CD4-positive, alpha-beta T cell (primary cell): Measurements from ENCODE around the gene PPP1R26. TPM values are rescaled to one million over a fixed set of nuclear protein-coding genes. Genes with fewer than 3 reads are reported as not detected.
A peak's percentile ranks its signal among the peaks of the same experiment; 100 is the strongest.

ENCODE experiments used
- ATAC-seq: fragments of 200-7000 bp; cut with Tn5 transposase; one replicate; pipeline ENCODE4 v1.10.0; 2022; ENCODE audit warnings: mild to moderate bottlenecking; ENCODE audit not compliant: poor library complexity
- CTCF ChIA-PET: fragments of 350-600 bp; sonication (Branson Sonifier 250); formaldehyde crosslinking; loops from one replicate; lab custom pipeline; 2021; ENCODE audit warnings: antibody characterized with exemption, inconsistent platforms; lab: Charles Lee
- POLR2A ChIA-PET: fragments of 350-600 bp; sonication (Branson Sonifier 250); formaldehyde crosslinking; loops from one replicate; lab custom pipeline; 2021; ENCODE audit warnings: antibody characterized with exemption, inconsistent platforms; lab: Charles Lee
- DNase-seq, 14 experiments: peaks; one replicate each; pipeline ENCODE4 v3.0.0-alpha.2; 2013 to 2020; ENCODE audit warnings: mixed read lengths in 2 of 14
- H3K27ac ChIP-seq, 2 donors: one replicate each; pipeline versions ENCODE4 v1.5.1 to v1.7.0; 2013; ENCODE audit warnings: low read length in 2 of 2, low read depth in 1 of 2, mild to moderate bottlenecking in 1 of 2
- H3K27me3 ChIP-seq, 2 experiments: 1 replicate in 1 of 2; 2 replicates in 1 of 2; pipeline versions ENCODE4 v1.6.1 to v1.7.0; 2013; ENCODE audit warnings: low read length in 2 of 2, control low read depth in 1 of 2, mild to moderate bottlenecking in 1 of 2, moderate library complexity in 1 of 2; ENCODE audit not compliant: insufficient read depth in 2 of 2, control insufficient read depth in 1 of 2
- H3K36me3 ChIP-seq: one replicate; pipeline ENCODE4 v1.6.1; 2013; ENCODE audit warnings: low read length, control low read depth; ENCODE audit not compliant: insufficient read depth
- H3K4me1 ChIP-seq: one replicate; pipeline ENCODE4 v1.6.1; 2013; ENCODE audit warnings: low read length, control low read depth; ENCODE audit not compliant: insufficient read depth
- H3K4me3 ChIP-seq: one replicate; pipeline ENCODE4 v1.5.1; 2013; ENCODE audit warnings: mild to moderate bottlenecking, low read length, moderate library complexity
- H3K9me3 ChIP-seq, 2 experiments: 1 replicate in 1 of 2; 2 replicates in 1 of 2; pipeline versions ENCODE4 v1.6.1 to v1.7.0; 2013; ENCODE audit warnings: low read length in 2 of 2, mild to moderate bottlenecking in 2 of 2, control low read depth in 1 of 2, moderate library complexity in 1 of 2; ENCODE audit not compliant: control insufficient read depth in 1 of 2, insufficient read depth in 1 of 2
- H3K27ac Mint-ChIP-seq: one replicate; pipeline ENCODE4 v1.8.0; 2020; ENCODE audit warnings: mixed read lengths
- H3K27me3 Mint-ChIP-seq: one replicate; pipeline ENCODE4 v1.8.0; 2021; ENCODE audit warnings: mixed read lengths
- H3K36me3 Mint-ChIP-seq: one replicate; pipeline ENCODE4 v1.8.0; 2021; ENCODE audit warnings: low read depth, mixed read lengths
- H3K4me1 Mint-ChIP-seq: one replicate; pipeline ENCODE4 v1.8.0; 2021; ENCODE audit warnings: low read depth, mixed read lengths
- H3K4me3 Mint-ChIP-seq: one replicate; pipeline ENCODE4 v1.8.0; 2020; ENCODE audit warnings: mild to moderate bottlenecking, mixed read lengths
- H3K9me3 Mint-ChIP-seq: one replicate; pipeline ENCODE4 v1.8.0; 2020; ENCODE audit warnings: mixed read lengths
- intact Hi-C, 2 experiments: fragments of 100-400 bp; cut with DNase I in 1 of 2; cut with micrococcal nuclease in 1 of 2; formaldehyde crosslinking; loops; one replicate each; pipeline versions ENCODE4 v1.15.1 to v1.9.0; 2023 to 2025; cut with DNase I, micrococcal nuclease
- total RNA-seq, 174 experiments: library from RNA in 2 of 174; stranded (reverse) in 2 of 174; gene quantifications; one replicate each; pipeline ENCODE4 v1.2.3 and lab custom pipeline; 2021 to 2026
- TF ChIP-seq, protein P1 (sequence below): fragments of 200-600 bp; IDR thresholded peaks from one replicate; pipeline ENCODE4 v1.8.0; 2022; ENCODE audit warnings: antibody characterized with exemption, mild to moderate bottlenecking

PPP1R26 gene
- total RNA-seq, 2 experiments from 2014 or later, result 0.27 to 0.47 TPM

DNA sequence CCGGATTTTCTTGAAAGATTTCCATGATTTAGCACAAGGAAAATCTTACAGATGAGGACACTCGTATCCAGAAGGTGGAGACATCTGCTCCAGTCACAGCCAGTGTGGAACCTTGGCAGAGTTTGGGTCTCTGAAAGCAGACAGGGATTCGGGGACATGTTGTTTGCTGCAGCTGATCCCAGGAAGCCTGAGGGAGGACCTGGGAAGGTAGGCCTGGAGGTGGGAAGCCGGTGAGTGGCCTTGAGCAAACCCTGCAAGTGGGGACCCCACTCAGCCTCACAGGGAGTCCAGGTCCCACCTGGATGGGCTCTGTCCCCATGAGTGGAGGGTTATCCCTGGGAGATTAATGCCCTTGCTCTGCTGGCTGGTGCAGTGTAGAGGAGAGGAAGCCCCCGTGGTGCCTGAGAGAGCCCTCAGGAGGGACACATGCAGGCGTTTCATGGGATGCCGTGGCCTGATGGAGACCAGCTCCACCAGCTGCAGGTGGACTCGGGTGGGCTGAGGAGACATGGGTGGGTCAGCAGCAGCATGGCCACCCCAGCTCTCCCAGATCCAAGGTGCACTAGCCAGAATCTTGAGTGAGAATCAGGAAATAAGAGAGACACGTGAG, 28.7 kb downstream of the PPP1R26 start:
- no peak for ATAC-seq
- DNase-seq, result peak in 2 of 14 experiments; percentile 5 to 20
- ChIA-PET CTCF (no interaction called here), POLR2A (no interaction called here)
- Histone ChIP-seq H3K4me3 (no peak overlapping the region), H3K9me3 (peaks cover 0 to 22% of the 10 kb centered on the region in 2 experiments), H3K4me1 (peaks cover 11% of the 10 kb centered on the region), H3K27me3 (no peaks in the 10 kb centered on the region), H3K27ac (no peak overlapping the region), H3K36me3 (peaks cover 18% of the 10 kb centered on the region)
- Mint-ChIP-seq H3K4me1 (peaks cover 10% of the 10 kb centered on the region), H3K36me3 (peaks cover 21% of the 10 kb centered on the region), H3K4me3 (no peak overlapping the region), H3K27ac (no peak overlapping the region), H3K9me3 (peaks cover 6% of the 10 kb centered on the region), H3K27me3 (no peaks in the 10 kb centered on the region)
- TF ChIP-seq, protein P1, sequence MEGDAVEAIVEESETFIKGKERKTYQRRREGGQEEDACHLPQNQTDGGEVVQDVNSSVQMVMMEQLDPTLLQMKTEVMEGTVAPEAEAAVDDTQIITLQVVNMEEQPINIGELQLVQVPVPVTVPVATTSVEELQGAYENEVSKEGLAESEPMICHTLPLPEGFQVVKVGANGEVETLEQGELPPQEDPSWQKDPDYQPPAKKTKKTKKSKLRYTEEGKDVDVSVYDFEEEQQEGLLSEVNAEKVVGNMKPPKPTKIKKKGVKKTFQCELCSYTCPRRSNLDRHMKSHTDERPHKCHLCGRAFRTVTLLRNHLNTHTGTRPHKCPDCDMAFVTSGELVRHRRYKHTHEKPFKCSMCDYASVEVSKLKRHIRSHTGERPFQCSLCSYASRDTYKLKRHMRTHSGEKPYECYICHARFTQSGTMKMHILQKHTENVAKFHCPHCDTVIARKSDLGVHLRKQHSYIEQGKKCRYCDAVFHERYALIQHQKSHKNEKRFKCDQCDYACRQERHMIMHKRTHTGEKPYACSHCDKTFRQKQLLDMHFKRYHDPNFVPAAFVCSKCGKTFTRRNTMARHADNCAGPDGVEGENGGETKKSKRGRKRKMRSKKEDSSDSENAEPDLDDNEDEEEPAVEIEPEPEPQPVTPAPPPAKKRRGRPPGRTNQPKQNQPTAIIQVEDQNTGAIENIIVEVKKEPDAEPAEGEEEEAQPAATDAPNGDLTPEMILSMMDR, result no peak
- intact Hi-C loops, result loop anchor here in 1 of 2 experiments (10.0 kb wide), 2 partner anchors 1184 to 1344 kb away; partner anchors contain the start of genes RNU6ATAC and RXRA

DNA sequence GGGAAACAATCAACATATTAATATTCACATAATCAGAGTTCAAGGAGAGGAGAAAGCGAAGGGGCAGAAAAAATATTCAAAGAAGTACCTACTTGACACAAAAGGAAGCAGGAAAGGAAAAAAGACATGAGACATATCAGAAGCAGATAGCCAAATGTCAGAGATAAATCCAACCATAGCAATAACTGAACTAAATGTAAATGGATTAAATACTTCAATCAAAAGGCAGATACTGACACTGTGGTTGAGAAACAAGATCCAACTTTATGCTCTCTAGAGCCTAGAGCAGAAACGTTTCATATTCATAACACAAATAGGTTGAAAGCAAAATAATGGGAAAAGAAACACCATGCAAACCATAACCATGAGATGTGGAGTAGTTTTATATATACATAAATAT, 29.9 kb downstream of the PPP1R26 start:
- ATAC-seq (no peak), DNase-seq (peak in 1 of 14 experiments; percentile 0)
- Histone ChIP-seq H3K4me3 (no peak overlapping the region), H3K27ac (no peak overlapping the region), H3K36me3 (peaks cover 7% of the 10 kb centered on the region), H3K4me1 (peaks cover 6% of the 10 kb centered on the region), H3K9me3 (peaks cover 0 to 22% of the 10 kb centered on the region in 2 experiments), H3K27me3 (no peaks in the 10 kb centered on the region)
- POLR2A ChIA-PET, result no interaction called here
- no peak overlapping the region for H3K4me3 Mint-ChIP-seq
- no peaks in the 10 kb centered on the region for H3K27me3 Mint-ChIP-seq
- H3K36me3 Mint-ChIP-seq, result peaks cover 9% of the 10 kb centered on the region
- CTCF ChIA-PET, result no interaction called here
- TF ChIP-seq, protein P1, result no peak
- peaks cover 4% of the 10 kb centered on the region for H3K4me1 Mint-ChIP-seq
- intact Hi-C loops, result loop anchor here in 1 of 2 experiments (10.0 kb wide), 2 partner anchors 1185 to 1345 kb away; partner anchors contain the start of genes RNU6ATAC and RXRA
- no peak overlapping the region for H3K27ac Mint-ChIP-seq
- peaks cover 6% of the 10 kb centered on the region for H3K9me3 Mint-ChIP-seq

DNA sequence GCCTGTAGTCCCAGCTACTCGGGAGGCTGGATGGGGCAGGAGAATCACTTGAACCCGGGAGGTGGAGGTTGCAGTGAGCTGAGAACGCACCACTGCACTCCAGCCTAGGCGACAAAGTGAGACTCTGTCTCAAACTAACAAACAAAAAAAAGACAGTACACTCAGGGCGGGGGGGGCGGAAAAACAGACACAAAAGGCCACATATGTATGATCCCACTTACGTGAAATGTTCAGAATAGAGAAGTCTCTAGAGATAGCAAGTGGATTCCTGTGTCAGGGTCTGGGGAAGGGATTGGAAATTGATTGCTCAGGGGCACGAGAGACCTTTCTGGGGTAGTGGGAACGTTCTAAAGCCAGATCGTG, 32.6 kb downstream of the PPP1R26 start:
- no peak overlapping the region for H3K27ac ChIP-seq
- peaks cover 0 to 2% of the 10 kb centered on the region in 2 experiments for H3K27me3 ChIP-seq
- Mint-ChIP-seq H3K4me3 (no peak overlapping the region), H3K27ac (no peak overlapping the region), H3K36me3 (no peaks in the 10 kb centered on the region), H3K4me1 (no peaks in the 10 kb centered on the region), H3K9me3 (peaks cover 6% of the 10 kb centered on the region), H3K27me3 (peaks cover 4% of the 10 kb centered on the region)
- no peak overlapping the region for H3K4me3 ChIP-seq
- ChIA-PET CTCF (no interaction called here), POLR2A (no interaction called here)
- intact Hi-C loops, result no loop called here
- DNase-seq, result peak in 1 of 14 experiments; percentile 8
- H3K4me1 ChIP-seq, result peaks cover 4% of the 10 kb centered on the region
- peaks cover 0 to 18% of the 10 kb centered on the region in 2 experiments for H3K9me3 ChIP-seq
- TF ChIP-seq, protein P1, result no peak
- ATAC-seq, result no peak
- no peaks in the 10 kb centered on the region for H3K36me3 ChIP-seq
